Neural cell (in vitro differentiated cells): ENCODE results near the gene SMC5.

Experiments
- TF ChIP-seq, protein P1 (sequence below): fragments of 450-650 bp; IDR thresholded peaks from 2 replicates; pipeline ENCODE4 v1.5.1; 2014; ENCODE audit warnings: antibody characterized with exemption, mild to moderate bottlenecking, moderate library complexity; ENCODE audit not compliant: poor library complexity, severe bottlenecking
- TF ChIP-seq, protein P2 (sequence below): IDR thresholded peaks from 2 replicates; pipeline ENCODE4 v1.6.1; 2012; ENCODE audit warnings: borderline replicate concordance

DNA sequence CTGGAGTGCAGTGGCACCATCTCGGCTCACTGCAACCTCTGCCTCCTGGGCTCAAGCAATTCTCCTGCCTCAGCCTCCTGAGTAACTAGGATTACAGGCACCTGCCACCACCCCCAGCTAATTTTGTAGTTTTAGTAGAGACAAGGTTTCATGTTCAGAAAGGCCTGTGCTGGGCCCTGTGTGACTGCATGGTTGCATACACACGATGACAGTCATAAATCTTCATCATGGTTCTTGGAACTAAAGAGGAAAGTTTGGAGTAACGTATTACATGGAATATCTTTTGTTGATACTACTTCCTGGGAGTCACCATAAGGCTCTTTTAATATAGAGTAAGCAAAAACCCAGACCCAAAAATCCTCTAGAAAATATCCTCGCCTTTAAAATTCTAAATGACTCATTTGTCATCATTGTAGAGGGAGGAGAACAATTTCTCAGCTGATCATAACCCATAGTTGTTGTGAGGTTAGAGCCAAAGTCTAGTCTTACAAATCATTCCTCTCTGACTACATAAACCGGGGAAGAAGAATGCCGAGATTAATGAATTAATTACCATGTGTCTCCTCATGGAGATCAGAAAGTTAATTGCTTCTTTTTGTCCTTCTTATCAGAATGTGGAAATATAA is 108.6 kb downstream of the SMC5 start:
- TF ChIP-seq, protein P1, sequence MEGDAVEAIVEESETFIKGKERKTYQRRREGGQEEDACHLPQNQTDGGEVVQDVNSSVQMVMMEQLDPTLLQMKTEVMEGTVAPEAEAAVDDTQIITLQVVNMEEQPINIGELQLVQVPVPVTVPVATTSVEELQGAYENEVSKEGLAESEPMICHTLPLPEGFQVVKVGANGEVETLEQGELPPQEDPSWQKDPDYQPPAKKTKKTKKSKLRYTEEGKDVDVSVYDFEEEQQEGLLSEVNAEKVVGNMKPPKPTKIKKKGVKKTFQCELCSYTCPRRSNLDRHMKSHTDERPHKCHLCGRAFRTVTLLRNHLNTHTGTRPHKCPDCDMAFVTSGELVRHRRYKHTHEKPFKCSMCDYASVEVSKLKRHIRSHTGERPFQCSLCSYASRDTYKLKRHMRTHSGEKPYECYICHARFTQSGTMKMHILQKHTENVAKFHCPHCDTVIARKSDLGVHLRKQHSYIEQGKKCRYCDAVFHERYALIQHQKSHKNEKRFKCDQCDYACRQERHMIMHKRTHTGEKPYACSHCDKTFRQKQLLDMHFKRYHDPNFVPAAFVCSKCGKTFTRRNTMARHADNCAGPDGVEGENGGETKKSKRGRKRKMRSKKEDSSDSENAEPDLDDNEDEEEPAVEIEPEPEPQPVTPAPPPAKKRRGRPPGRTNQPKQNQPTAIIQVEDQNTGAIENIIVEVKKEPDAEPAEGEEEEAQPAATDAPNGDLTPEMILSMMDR = no peak
- TF ChIP-seq, protein P2, sequence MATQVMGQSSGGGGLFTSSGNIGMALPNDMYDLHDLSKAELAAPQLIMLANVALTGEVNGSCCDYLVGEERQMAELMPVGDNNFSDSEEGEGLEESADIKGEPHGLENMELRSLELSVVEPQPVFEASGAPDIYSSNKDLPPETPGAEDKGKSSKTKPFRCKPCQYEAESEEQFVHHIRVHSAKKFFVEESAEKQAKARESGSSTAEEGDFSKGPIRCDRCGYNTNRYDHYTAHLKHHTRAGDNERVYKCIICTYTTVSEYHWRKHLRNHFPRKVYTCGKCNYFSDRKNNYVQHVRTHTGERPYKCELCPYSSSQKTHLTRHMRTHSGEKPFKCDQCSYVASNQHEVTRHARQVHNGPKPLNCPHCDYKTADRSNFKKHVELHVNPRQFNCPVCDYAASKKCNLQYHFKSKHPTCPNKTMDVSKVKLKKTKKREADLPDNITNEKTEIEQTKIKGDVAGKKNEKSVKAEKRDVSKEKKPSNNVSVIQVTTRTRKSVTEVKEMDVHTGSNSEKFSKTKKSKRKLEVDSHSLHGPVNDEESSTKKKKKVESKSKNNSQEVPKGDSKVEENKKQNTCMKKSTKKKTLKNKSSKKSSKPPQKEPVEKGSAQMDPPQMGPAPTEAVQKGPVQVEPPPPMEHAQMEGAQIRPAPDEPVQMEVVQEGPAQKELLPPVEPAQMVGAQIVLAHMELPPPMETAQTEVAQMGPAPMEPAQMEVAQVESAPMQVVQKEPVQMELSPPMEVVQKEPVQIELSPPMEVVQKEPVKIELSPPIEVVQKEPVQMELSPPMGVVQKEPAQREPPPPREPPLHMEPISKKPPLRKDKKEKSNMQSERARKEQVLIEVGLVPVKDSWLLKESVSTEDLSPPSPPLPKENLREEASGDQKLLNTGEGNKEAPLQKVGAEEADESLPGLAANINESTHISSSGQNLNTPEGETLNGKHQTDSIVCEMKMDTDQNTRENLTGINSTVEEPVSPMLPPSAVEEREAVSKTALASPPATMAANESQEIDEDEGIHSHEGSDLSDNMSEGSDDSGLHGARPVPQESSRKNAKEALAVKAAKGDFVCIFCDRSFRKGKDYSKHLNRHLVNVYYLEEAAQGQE = no peak
